Endothelial cell of umbilical vein (primary cell): ENCODE measurements around the gene SH3BGRL. TPM values are rescaled to one million over a fixed set of nuclear protein-coding genes. Genes with fewer than 3 reads are reported as not detected.

ENCODE experiments used
- BruUV-seq: library from RNA; stranded (reverse); fragments of 400-500 nt; replicated peaks from 2 replicates; lab custom pipeline; 2021; lab: Mats Ljungman, UMichigan
- CTCF ChIA-PET: fragments of 300-600, 350-600 bp; sonication (Branson Sonifier 250); formaldehyde crosslinking; loops from one replicate; lab custom pipeline; 2021; ENCODE audit warnings: antibody characterized with exemption, inconsistent platforms; lab: Charles Lee
- POLR2A ChIA-PET: fragments of 300-600, 350-600 bp; sonication (Branson Sonifier 250); formaldehyde crosslinking; loops from one replicate; lab custom pipeline; 2021; ENCODE audit warnings: antibody characterized with exemption, inconsistent platforms; lab: Charles Lee
- DNase-seq: peaks from one replicate; pipeline ENCODE4 v3.0.0-alpha.2; 2011; ENCODE audit warnings: low read depth, low spot score
- FAIRE-seq: peaks from 2 replicates; lab custom pipeline; 2011; peaks lifted over from hg19 to GRCh38; lab: Jason Lieb, UNC
- H2AFZ ChIP-seq: 2 replicates; pipeline ENCODE4 v1.6.0; 2012; ENCODE audit warnings: low read depth, low read length, control low read depth, inconsistent platforms
- H3K27ac ChIP-seq: 2 replicates; pipeline ENCODE4 v1.5.1; 2011; ENCODE audit warnings: low read depth, mild to moderate bottlenecking, control low read depth, low read length, moderate library complexity; ENCODE audit not compliant: insufficient read depth
- H3K27me3 ChIP-seq, 2 experiments: 2 replicates each; pipeline versions ENCODE4 v1.6.0 to v1.6.1; 2011; ENCODE audit warnings: low read length in 2 of 2, mixed read lengths in 1 of 2; ENCODE audit not compliant: control insufficient read depth in 2 of 2, insufficient read depth in 2 of 2
- H3K36me3 ChIP-seq, 2 experiments: 2 replicates in 1 of 2; 3 replicates in 1 of 2; pipeline ENCODE4 v1.5.1; 2011; ENCODE audit warnings: low read length in 2 of 2, mild to moderate bottlenecking in 1 of 2, moderate library complexity in 1 of 2; ENCODE audit not compliant: control insufficient read depth in 2 of 2, insufficient read depth in 2 of 2; ENCODE audit errors: extremely low read depth in 1 of 2
- H3K4me1 ChIP-seq: 3 replicates; pipeline ENCODE4 v1.5.1; 2011; ENCODE audit warnings: mild to moderate bottlenecking, low read length; ENCODE audit not compliant: control insufficient read depth, insufficient read depth; ENCODE audit errors: extremely low read depth
- H3K4me2 ChIP-seq: 2 replicates; pipeline ENCODE4 v1.6.1; 2011; ENCODE audit warnings: low read length, control low read depth, mixed read lengths; ENCODE audit not compliant: insufficient read depth
- H3K4me3 ChIP-seq, 3 experiments: fragments of 200-600 bp in 1 of 3; sonication (generic), shearing (Covaris generic) in 1 of 3; replicated peaks in 1 of 3; 2 replicates each; pipeline ENCODE4 v1.5.1; 2011 to 2016; ENCODE audit warnings: control low read depth in 3 of 3, low read length in 3 of 3, mild to moderate bottlenecking in 2 of 3, inconsistent platforms in 1 of 3, low read depth in 1 of 3, moderate library complexity in 1 of 3; ENCODE audit not compliant: insufficient read depth in 1 of 3
- H3K79me2 ChIP-seq: 2 replicates; pipeline ENCODE4 v1.6.0; 2012; ENCODE audit warnings: low read length, inconsistent platforms; ENCODE audit not compliant: control insufficient read depth, insufficient read depth
- H3K9ac ChIP-seq: replicated peaks from 2 replicates; pipeline ENCODE3; 2011; ENCODE audit warnings: low read length, control low read depth; ENCODE audit not compliant: insufficient read depth; ENCODE audit errors: extremely low read depth
- H3K9me1 ChIP-seq: replicated peaks from 3 replicates; pipeline ENCODE4 v1.6.0; 2011; ENCODE audit warnings: mild to moderate bottlenecking, low read length; ENCODE audit not compliant: control insufficient read depth, insufficient read depth; ENCODE audit errors: extremely low read depth
- H3K9me3 ChIP-seq: replicated peaks from 2 replicates; pipeline ENCODE4 v1.5.1; 2012; ENCODE audit warnings: low read length, inconsistent platforms; ENCODE audit not compliant: control insufficient read depth, insufficient read depth
- H4K20me1 ChIP-seq: replicated peaks from 2 replicates; pipeline ENCODE3; 2011; ENCODE audit warnings: mild to moderate bottlenecking, low read length; ENCODE audit not compliant: control insufficient read depth, insufficient read depth; ENCODE audit errors: extremely low read depth
- CTCF ChIP-seq, 2 donors: IDR thresholded peaks; 1 replicate in 1 of 2; 2 replicates in 1 of 2; pipeline ENCODE4 v1.5.1; 2011; ENCODE audit warnings: low read length in 2 of 2, mild to moderate bottlenecking in 2 of 2, moderate library complexity in 2 of 2, control low read depth in 1 of 2, inconsistent platforms in 1 of 2, low read depth in 1 of 2; ENCODE audit not compliant: insufficient read depth in 1 of 2; ENCODE audit errors: extremely low read depth in 1 of 2
- EZH2 ChIP-seq: IDR thresholded peaks from 2 replicates; pipeline ENCODE4 v1.6.1; 2012; ENCODE audit warnings: borderline replicate concordance, low read depth, mild to moderate bottlenecking, moderate library complexity, low read length, inconsistent platforms; ENCODE audit not compliant: severe bottlenecking
- FOS ChIP-seq: IDR thresholded peaks from 2 replicates; pipeline ENCODE4 v1.6.1; 2011; ENCODE audit warnings: mild to moderate bottlenecking, low read length, moderate library complexity, borderline replicate concordance; ENCODE audit not compliant: insufficient read depth
- GATA2 ChIP-seq: IDR thresholded peaks from 2 replicates; pipeline ENCODE4 v1.7.0; 2011; ENCODE audit warnings: low read depth, mild to moderate bottlenecking, moderate library complexity, mixed read lengths, low read length; ENCODE audit not compliant: insufficient read length, insufficient read depth
- JUN ChIP-seq: IDR thresholded peaks from 2 replicates; pipeline ENCODE4 v1.6.1; 2011; ENCODE audit warnings: borderline replicate concordance, low read depth; ENCODE audit not compliant: insufficient read length, insufficient read depth
- POLR2A ChIP-seq: IDR thresholded peaks from 2 replicates; pipeline ENCODE4 v1.6.1; 2012; ENCODE audit warnings: low read depth, mild to moderate bottlenecking, control low read depth, low read length
- POLR2AphosphoS5 ChIP-seq: IDR thresholded peaks from 2 replicates; pipeline ENCODE4 v1.6.1; 2012; ENCODE audit warnings: low read depth, mild to moderate bottlenecking, control low read depth, low read length, moderate library complexity; ENCODE audit not compliant: insufficient read depth
- dilution Hi-C: fragments of 300-500 bp; cut with MboI; formaldehyde crosslinking; loops from one replicate; pipeline ENCODE4 v1.15.0; 2019; ENCODE audit warnings: low sequenced_read_pairs; ENCODE audit not compliant: extremely low pct_ligation_motif_present
- intact Hi-C: fragments of 100-400 bp; cut with micrococcal nuclease; formaldehyde crosslinking; loops from one replicate; pipeline ENCODE4 v1.10.0; 2022
- polyA plus RNA-seq, 4 experiments: library from polyadenylated mRNA; depleted of rRNA in 3 of 4; stranded (reverse) in 3 of 4; unstranded in 1 of 4; fragments of >200 nt; gene quantifications; 2 replicates each; pipeline versions ENCODE4 v1.2.1 to v1.2.3, GENCODE V29; 2011 to 2012; ENCODE audit warnings: missing spikeins in 1 of 4
- total RNA-seq: library from RNA; stranded (reverse); gene quantifications from 2 replicates; pipeline ENCODE4 v1.2.3, GENCODE V29; 2021
- TF ChIP-seq, protein P1 (sequence below): IDR thresholded peaks from 2 replicates; pipeline ENCODE4 v1.6.1; 2011; ENCODE audit not compliant: insufficient read depth, insufficient read length

The SH3BGRL gene
- total and polyA plus RNA-seq, 2 donors (not counting 3 experiments of a cell fraction or from before 2014, with no cell fraction given): 45.6 to 65.7 TPM

- CTCF ChIA-PET: no interaction called here
- no peak for FAIRE-seq
- no peaks in the 10 kb centered on the region for H4K20me1 ChIP-seq
These were observed 27.3 kb downstream of the SH3BGRL start for GRCh38 chrX:81229229-81229628.

More at GRCh38 chrX:81229229-81229628, 27.3 kb downstream of the SH3BGRL start:
- TF ChIP-seq FOS: no peak
- no peak for TF ChIP-seq GATA2
- TF ChIP-seq POLR2A: no peak
- TF ChIP-seq JUN: no peak
- no peak for TF ChIP-seq POLR2AphosphoS5
- TF ChIP-seq CTCF (IDR thresholded peaks at IDR 0.05; ENCODE audit: extremely low read depth in 1 of 2, insufficient read depth in 1 of 2, low read depth in 1 of 2, low read length in 2 of 2): no peak
- no peak for TF ChIP-seq EZH2
- TF ChIP-seq, protein P1, sequence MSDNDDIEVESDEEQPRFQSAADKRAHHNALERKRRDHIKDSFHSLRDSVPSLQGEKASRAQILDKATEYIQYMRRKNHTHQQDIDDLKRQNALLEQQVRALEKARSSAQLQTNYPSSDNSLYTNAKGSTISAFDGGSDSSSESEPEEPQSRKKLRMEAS: no peak
- Histone ChIP-seq H3K27me3 (no peaks in the 10 kb centered on the region), H3K9me1 (no peaks in the 10 kb centered on the region), H3K4me3 (no peak overlapping the region), H3K4me2 (no peak overlapping the region), H3K9me3 (no peaks in the 10 kb centered on the region), H3K4me1 (no peaks in the 10 kb centered on the region), H3K79me2 (no peaks in the 10 kb centered on the region), H3K27ac (no peak overlapping the region), H3K9ac (no peak overlapping the region), H3K36me3 (no peaks in the 10 kb centered on the region), H2AFZ (no peak overlapping the region)
- intact Hi-C loops: no loop called here
- dilution Hi-C loops: no loop called here
- no TSS peak for BruUV-seq
- DNase-seq: no peak
- POLR2A ChIA-PET: no interaction called here
